Measurements from ENCODE around the gene TWNK.

Gene TWNK

DNA sequence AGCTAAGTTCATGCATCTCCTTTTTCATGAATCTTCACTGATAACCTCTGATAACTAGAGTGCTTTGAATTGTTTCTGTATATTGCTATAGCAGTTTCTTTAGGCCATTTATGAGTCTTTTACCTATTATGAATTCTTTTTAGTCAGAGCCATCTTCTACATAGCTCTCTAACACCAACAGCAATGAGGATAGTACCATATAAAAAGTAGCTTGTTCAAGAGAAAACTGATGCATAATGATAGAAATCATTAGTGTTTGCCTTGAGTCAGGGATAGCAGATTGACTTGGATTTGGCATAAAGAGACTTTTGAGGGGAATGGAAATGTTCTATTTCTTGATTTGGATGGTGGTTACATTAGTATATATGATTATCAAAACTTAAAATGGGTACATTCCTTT lies 43.8 kb upstream of the TWNK start:
- no peak overlapping the region for H3K4me3 ChIP-seq (replicated peaks; ENCODE audit: insufficient read depth, low read length)
- no peak overlapping the region for H3K27ac ChIP-seq (replicated peaks)
- H3K27me3 ChIP-seq (ENCODE audit: insufficient read depth, poor library complexity, severe bottlenecking) = no peaks in the 10 kb centered on the region
- no peak for DNase-seq (ENCODE audit: low read depth in 1 of 2, low spot score in 1 of 2)
- TF ChIP-seq SPI1 (IDR thresholded peaks at IDR 0.05; ENCODE audit: borderline replicate concordance, low read depth) = no peak
- TF ChIP-seq, protein P1, sequence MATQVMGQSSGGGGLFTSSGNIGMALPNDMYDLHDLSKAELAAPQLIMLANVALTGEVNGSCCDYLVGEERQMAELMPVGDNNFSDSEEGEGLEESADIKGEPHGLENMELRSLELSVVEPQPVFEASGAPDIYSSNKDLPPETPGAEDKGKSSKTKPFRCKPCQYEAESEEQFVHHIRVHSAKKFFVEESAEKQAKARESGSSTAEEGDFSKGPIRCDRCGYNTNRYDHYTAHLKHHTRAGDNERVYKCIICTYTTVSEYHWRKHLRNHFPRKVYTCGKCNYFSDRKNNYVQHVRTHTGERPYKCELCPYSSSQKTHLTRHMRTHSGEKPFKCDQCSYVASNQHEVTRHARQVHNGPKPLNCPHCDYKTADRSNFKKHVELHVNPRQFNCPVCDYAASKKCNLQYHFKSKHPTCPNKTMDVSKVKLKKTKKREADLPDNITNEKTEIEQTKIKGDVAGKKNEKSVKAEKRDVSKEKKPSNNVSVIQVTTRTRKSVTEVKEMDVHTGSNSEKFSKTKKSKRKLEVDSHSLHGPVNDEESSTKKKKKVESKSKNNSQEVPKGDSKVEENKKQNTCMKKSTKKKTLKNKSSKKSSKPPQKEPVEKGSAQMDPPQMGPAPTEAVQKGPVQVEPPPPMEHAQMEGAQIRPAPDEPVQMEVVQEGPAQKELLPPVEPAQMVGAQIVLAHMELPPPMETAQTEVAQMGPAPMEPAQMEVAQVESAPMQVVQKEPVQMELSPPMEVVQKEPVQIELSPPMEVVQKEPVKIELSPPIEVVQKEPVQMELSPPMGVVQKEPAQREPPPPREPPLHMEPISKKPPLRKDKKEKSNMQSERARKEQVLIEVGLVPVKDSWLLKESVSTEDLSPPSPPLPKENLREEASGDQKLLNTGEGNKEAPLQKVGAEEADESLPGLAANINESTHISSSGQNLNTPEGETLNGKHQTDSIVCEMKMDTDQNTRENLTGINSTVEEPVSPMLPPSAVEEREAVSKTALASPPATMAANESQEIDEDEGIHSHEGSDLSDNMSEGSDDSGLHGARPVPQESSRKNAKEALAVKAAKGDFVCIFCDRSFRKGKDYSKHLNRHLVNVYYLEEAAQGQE (IDR thresholded peaks at IDR 0.05; ENCODE audit: insufficient replicate concordance, low read depth) = no peak
- TF ChIP-seq GABPA (IDR thresholded peaks at IDR 0.05; ENCODE audit: low read depth) = no peak
- TF ChIP-seq POLR2AphosphoS5 (IDR thresholded peaks at IDR 0.05; ENCODE audit: low read depth) = no peak
- TF ChIP-seq, protein P2, sequence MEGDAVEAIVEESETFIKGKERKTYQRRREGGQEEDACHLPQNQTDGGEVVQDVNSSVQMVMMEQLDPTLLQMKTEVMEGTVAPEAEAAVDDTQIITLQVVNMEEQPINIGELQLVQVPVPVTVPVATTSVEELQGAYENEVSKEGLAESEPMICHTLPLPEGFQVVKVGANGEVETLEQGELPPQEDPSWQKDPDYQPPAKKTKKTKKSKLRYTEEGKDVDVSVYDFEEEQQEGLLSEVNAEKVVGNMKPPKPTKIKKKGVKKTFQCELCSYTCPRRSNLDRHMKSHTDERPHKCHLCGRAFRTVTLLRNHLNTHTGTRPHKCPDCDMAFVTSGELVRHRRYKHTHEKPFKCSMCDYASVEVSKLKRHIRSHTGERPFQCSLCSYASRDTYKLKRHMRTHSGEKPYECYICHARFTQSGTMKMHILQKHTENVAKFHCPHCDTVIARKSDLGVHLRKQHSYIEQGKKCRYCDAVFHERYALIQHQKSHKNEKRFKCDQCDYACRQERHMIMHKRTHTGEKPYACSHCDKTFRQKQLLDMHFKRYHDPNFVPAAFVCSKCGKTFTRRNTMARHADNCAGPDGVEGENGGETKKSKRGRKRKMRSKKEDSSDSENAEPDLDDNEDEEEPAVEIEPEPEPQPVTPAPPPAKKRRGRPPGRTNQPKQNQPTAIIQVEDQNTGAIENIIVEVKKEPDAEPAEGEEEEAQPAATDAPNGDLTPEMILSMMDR (IDR thresholded peaks at IDR 0.05; ENCODE audit: insufficient read depth, low read length) = no peak

DNA sequence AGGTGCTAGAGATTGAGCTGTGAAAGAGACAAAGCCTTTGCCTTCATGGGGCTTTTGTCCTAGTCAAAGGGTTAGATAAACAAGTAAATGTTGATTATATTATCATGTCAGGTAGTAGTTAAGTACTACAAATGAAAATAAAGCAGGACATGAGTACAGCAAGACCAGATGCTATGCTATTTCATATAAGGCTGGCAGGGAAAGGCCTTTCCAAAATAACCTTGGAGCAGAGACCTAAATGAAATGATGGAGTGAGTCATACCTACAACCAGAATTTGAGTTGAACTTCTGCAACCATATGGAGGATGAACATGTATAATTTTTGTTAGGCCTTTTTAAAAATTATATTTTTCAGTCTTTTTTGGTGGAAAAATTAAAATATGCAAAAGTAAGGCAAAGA lies 41.6 kb upstream of the TWNK start:
- Histone ChIP-seq H3K27ac (replicated peaks) (no peak overlapping the region), H3K27me3 (ENCODE audit: insufficient read depth, poor library complexity, severe bottlenecking) (no peaks in the 10 kb centered on the region), H3K4me3 (replicated peaks; ENCODE audit: insufficient read depth, low read length) (no peak overlapping the region)
- no peak for DNase-seq (ENCODE audit: low read depth in 1 of 2, low spot score in 1 of 2)
- TF ChIP-seq GABPA (IDR thresholded peaks at IDR 0.05; ENCODE audit: low read depth) = no peak
- no peak for TF ChIP-seq SPI1 (IDR thresholded peaks at IDR 0.05; ENCODE audit: borderline replicate concordance, low read depth)
- TF ChIP-seq, protein P2 (IDR thresholded peaks at IDR 0.05; ENCODE audit: insufficient read depth, low read length) = no peak
- TF ChIP-seq POLR2AphosphoS5 (IDR thresholded peaks at IDR 0.05; ENCODE audit: low read depth) = no peak
- TF ChIP-seq, protein P1 (IDR thresholded peaks at IDR 0.05; ENCODE audit: insufficient replicate concordance, low read depth) = no peak

DNA sequence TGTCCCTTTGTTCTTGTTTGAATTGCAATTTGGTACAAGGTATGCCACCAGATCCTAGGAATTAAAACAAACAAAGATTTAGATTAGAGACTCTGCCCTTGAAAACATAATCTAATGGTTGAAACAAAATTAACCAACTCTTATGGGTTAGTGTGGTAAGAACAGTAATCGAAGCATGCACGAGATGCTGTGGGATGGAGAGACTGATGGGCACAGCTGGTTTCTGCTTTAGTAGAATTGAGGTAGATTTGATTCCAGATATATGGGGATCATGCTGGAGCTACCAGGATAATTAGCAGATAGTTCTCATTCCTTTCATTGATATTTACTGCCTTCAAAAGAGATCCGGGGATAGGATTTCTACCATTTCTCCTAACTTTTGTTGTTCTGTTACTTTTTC lies 38.4 kb upstream of the TWNK start:
- H3K27me3 ChIP-seq (ENCODE audit: insufficient read depth, poor library complexity, severe bottlenecking) = no peaks in the 10 kb centered on the region
- H3K4me3 ChIP-seq (replicated peaks; ENCODE audit: insufficient read depth, low read length) = no peak overlapping the region
- H3K27ac ChIP-seq (replicated peaks) = no peak overlapping the region
- DNase-seq (ENCODE audit: low read depth in 1 of 2, low spot score in 1 of 2) = no peak
- TF ChIP-seq, protein P1 (IDR thresholded peaks at IDR 0.05; ENCODE audit: insufficient replicate concordance, low read depth) = no peak
- TF ChIP-seq GABPA (IDR thresholded peaks at IDR 0.05; ENCODE audit: low read depth) (no peak), POLR2AphosphoS5 (IDR thresholded peaks at IDR 0.05; ENCODE audit: low read depth) (no peak), SPI1 (IDR thresholded peaks at IDR 0.05; ENCODE audit: borderline replicate concordance, low read depth) (no peak)
- TF ChIP-seq, protein P2 (IDR thresholded peaks at IDR 0.05; ENCODE audit: insufficient read depth, low read length) = no peak

Data from HL-60 (cell line).